ENCODE measurements around the gene NAV2. TPM values are rescaled to one million over a fixed set of nuclear protein-coding genes. Genes with fewer than 3 reads are reported as not detected.

The NAV2 gene
- total RNA-seq, 3 donors from 2014 or later = 21.9 to 65.9 (median 30.9) TPM

DNA sequence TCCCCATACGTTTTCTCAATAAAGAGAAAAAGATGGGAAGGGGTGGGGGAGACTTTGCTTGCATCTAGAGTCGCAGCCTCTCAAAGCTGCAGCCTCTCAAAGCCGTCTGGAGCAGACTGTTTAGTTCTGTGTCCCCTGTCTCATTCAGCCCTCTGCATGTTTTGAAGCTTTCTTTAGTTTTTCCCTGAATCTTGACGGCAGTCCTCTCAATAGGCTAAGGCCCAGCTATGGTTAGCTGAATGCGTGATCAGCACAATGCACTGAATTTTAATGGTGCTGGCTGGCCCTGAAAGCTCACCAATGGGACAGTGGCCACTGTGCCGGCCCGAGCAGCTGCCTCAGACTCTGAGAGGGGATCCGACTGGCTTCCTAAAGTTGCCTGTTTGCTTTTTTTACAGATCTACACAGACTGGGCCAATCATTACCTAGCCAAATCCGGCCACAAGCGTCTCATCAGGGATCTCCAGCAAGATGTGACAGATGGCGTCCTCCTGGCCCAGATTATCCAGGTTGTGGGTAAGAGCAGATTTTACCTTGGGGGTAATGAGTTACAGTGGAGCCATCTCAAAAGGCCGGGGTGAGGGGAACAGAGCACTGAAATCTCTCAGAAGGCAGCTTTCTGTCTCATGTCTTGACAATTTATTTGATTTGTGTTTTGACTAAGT lies 119.6 kb downstream of the NAV2 start:
- H3K4me3 ChIP-seq = no peak overlapping the region
- peaks cover 7% of the 10 kb centered on the region for H3K4me1 ChIP-seq (ENCODE audit: low read depth)
- H3K9me3 ChIP-seq = no peaks in the 10 kb centered on the region
- TF ChIP-seq, protein P1, sequence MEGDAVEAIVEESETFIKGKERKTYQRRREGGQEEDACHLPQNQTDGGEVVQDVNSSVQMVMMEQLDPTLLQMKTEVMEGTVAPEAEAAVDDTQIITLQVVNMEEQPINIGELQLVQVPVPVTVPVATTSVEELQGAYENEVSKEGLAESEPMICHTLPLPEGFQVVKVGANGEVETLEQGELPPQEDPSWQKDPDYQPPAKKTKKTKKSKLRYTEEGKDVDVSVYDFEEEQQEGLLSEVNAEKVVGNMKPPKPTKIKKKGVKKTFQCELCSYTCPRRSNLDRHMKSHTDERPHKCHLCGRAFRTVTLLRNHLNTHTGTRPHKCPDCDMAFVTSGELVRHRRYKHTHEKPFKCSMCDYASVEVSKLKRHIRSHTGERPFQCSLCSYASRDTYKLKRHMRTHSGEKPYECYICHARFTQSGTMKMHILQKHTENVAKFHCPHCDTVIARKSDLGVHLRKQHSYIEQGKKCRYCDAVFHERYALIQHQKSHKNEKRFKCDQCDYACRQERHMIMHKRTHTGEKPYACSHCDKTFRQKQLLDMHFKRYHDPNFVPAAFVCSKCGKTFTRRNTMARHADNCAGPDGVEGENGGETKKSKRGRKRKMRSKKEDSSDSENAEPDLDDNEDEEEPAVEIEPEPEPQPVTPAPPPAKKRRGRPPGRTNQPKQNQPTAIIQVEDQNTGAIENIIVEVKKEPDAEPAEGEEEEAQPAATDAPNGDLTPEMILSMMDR (IDR thresholded peaks at IDR 0.05) = no peak
- intact Hi-C loops (cut with DNase I, micrococcal nuclease) = no loop called here
- no peaks in the 10 kb centered on the region for H3K36me3 ChIP-seq (ENCODE audit: low read depth)
- ATAC-seq = no peak
- no peak for DNase-seq

GRCh38 chr11:19832901-19833300 lies 120.3 kb downstream of the NAV2 start:
- H3K9me3 ChIP-seq = no peaks in the 10 kb centered on the region
- H3K36me3 ChIP-seq (ENCODE audit: low read depth) = no peaks in the 10 kb centered on the region
- intact Hi-C loops (cut with DNase I, micrococcal nuclease) = no loop called here
- peaks cover 7% of the 10 kb centered on the region for H3K4me1 ChIP-seq (ENCODE audit: low read depth)
- DNase-seq (no peak), ATAC-seq (no peak)
- H3K4me3 ChIP-seq = no peak overlapping the region
- TF ChIP-seq, protein P1 (IDR thresholded peaks at IDR 0.05) = no peak

GRCh38 chr11:19834771-19835170 lies 122.1 kb downstream of the NAV2 start:
- no peak for DNase-seq
- TF ChIP-seq, protein P1 (IDR thresholded peaks at IDR 0.05) = no peak
- H3K9me3 ChIP-seq = no peaks in the 10 kb centered on the region
- H3K4me3 ChIP-seq = no peak overlapping the region
- no peaks in the 10 kb centered on the region for H3K36me3 ChIP-seq (ENCODE audit: low read depth)
- intact Hi-C loops (cut with DNase I, micrococcal nuclease) = no loop called here
- no peak for ATAC-seq
- no peaks in the 10 kb centered on the region for H3K4me1 ChIP-seq (ENCODE audit: low read depth)

- no peak for ATAC-seq
- TF ChIP-seq, protein P1 (IDR thresholded peaks at IDR 0.05) = no peak
Measured at GRCh38 chr11:19836666-19837065, 124.0 kb downstream of the NAV2 start.

DNA sequence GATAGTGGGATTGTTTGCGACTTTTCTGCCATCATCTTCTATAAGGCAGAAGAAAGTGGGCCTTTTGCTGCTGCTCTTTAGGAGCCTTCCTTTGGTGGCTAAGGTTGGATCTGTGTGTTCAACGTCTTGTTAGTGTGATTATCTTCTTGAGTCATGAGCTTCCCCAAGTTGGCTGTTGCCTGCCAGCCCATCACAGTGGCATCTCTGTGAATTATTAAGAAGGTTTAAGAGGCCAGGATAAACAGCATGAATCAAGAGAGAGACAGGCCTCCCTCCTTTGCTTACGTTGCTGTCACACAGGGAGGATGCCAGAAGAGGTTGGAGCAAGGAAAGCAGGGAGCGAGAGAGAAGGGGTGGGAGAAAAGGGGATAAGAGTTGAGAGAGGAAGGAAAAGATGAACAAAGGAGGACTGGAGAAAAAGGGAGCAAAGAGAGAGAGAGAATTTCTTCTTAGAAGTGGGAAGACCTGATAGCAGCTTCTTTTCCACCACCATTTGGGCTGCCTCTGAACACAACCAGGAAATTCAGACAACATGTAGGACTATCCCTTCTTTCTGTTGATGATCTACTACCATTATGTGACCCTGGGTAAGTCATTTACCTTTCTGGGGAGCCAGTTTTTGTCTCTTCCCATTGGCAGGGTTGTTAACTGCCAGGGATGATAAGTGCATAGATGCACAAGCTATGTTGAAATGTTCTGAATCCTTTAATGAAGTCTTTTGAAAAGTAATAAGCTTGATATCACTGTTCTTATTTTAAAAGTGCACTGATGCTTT lies 126.5 kb downstream of the NAV2 start:
- H3K9me3 ChIP-seq = no peaks in the 10 kb centered on the region
- TF ChIP-seq, protein P1 (IDR thresholded peaks at IDR 0.05) = no peak
- H3K4me1 ChIP-seq (ENCODE audit: low read depth) = no peaks in the 10 kb centered on the region
- DNase-seq = no peak
- H3K4me3 ChIP-seq = no peak overlapping the region
- no peak for ATAC-seq
- intact Hi-C loops (cut with DNase I, micrococcal nuclease) = no loop called here
- no peaks in the 10 kb centered on the region for H3K36me3 ChIP-seq (ENCODE audit: low read depth)

More at GRCh38 chr11:19836666-19837065, 124.0 kb downstream of the NAV2 start:
- no peaks in the 10 kb centered on the region for H3K4me1 ChIP-seq (ENCODE audit: low read depth)
- H3K9me3 ChIP-seq = no peaks in the 10 kb centered on the region
- intact Hi-C loops (cut with DNase I, micrococcal nuclease) = no loop called here
- H3K4me3 ChIP-seq = no peak overlapping the region
- no peaks in the 10 kb centered on the region for H3K36me3 ChIP-seq (ENCODE audit: low read depth)
- DNase-seq = no peak

Measured in mucosa of descending colon (tissue), 3 donors.